OCI-LY7 (cell line): ENCODE results near the gene DHRS1.

Experiments used
- EZH2phosphoT487 ChIP-seq: fragments of 200-600 bp; sonication (generic); IDR thresholded peaks from 2 replicates; pipeline ENCODE4 v1.6.1; 2018; ENCODE audit warnings: low read depth, borderline replicate concordance, mild to moderate bottlenecking, mixed run types, antibody characterized with exemption, low read length, moderate library complexity, mixed read lengths
- TF ChIP-seq, protein P1 (sequence below): fragments of 200-600 bp; sonication (generic); conservative IDR thresholded peaks from 2 replicates; pipeline ENCODE4 v1.5.1; 2014; ENCODE audit warnings: mild to moderate bottlenecking, antibody characterized with exemption, low read length, moderate library complexity, mixed read lengths

DNA sequence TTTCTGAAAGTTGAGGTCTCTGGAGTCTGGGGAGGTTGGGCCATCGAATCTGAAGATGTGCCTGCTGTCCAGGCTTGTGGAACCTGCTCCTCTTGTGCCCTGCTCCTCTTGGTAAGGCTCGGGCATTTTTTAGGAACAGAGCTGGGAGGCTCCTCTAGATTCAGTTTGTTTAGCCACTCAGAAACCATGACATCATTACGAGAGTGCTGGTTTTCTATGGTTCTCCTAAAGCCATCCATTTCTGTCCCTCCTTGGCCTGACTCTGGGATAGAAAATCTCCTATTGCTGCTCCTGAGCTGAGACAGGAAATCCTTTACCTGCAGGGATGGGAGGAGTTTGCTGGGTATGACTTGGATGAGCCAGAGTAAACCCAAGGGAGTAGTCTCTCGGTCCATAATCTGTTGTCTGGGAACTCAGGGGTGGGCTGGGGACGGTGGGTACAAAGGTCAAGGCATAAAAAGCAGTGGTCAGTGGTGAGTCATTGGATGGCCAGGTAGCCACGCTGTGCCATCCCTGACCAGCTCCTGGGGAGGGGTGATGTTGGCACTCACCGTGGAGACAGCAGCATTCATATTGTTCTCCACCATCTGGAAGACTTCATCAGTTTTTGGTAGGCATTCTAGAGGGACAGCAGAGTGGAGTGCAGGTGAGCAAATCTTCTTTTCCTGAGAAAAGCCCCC lies 37.7 kb upstream of the DHRS1 start:
- TF ChIP-seq, protein P1, sequence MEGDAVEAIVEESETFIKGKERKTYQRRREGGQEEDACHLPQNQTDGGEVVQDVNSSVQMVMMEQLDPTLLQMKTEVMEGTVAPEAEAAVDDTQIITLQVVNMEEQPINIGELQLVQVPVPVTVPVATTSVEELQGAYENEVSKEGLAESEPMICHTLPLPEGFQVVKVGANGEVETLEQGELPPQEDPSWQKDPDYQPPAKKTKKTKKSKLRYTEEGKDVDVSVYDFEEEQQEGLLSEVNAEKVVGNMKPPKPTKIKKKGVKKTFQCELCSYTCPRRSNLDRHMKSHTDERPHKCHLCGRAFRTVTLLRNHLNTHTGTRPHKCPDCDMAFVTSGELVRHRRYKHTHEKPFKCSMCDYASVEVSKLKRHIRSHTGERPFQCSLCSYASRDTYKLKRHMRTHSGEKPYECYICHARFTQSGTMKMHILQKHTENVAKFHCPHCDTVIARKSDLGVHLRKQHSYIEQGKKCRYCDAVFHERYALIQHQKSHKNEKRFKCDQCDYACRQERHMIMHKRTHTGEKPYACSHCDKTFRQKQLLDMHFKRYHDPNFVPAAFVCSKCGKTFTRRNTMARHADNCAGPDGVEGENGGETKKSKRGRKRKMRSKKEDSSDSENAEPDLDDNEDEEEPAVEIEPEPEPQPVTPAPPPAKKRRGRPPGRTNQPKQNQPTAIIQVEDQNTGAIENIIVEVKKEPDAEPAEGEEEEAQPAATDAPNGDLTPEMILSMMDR = no peak
- no peak for TF ChIP-seq EZH2phosphoT487
